ENCODE data around the gene RNF223.
A peak's percentile ranks its signal among the peaks of the same experiment; 100 is the strongest.
"Not testable (repeated sequence)": the region's sequence is repeated elsewhere in the genome, so short reads cannot be mapped to it uniquely, and the experiment has no call there.

Gene RNF223

DNA sequence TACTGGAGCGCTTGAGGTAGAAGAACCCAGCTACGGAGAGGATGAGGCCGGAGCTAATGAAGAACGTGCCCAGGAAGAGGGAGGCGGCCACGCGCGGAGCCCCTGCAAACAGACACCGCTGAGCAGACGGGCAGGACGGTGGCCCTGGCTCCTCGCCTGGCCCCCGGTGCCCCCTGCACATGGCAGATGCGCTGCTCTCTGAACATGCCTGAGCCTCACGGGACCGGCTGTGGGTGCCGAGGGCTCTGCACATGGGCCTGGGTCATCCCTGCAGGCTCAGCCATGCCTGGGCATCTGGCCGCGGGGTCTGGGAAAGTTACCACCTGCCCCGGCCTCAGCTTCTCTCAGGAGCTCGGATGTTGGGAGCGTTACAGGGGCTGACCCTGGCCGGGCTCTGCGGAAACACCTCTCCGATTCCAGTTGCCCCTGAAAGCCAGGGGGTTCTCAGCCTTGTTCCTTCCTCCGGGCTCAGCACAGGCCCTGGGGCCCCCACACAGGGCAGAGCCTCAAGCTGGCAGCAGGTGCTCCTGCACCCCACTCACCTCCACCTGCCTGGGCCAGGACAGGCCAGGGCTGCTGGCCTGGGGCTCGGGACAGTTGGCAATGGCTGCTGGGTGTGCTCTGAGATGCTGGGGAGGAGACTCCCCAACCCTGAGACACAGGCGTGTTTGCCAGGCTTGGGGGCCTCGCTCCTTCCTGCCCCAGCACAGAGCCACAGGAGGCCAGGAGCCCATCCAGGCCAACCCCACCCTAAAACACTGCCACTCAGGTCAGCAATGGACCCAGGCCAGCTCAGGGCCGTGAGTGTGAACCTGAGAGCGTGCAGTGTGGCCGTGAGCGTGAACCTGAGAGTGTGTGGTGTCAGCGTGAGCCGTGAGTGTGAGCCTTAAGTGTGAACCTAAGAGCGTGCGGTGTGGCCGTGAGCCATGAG, 12.1 kb upstream of the RNF223 start:
- DNase-seq, result no peak

DNA sequence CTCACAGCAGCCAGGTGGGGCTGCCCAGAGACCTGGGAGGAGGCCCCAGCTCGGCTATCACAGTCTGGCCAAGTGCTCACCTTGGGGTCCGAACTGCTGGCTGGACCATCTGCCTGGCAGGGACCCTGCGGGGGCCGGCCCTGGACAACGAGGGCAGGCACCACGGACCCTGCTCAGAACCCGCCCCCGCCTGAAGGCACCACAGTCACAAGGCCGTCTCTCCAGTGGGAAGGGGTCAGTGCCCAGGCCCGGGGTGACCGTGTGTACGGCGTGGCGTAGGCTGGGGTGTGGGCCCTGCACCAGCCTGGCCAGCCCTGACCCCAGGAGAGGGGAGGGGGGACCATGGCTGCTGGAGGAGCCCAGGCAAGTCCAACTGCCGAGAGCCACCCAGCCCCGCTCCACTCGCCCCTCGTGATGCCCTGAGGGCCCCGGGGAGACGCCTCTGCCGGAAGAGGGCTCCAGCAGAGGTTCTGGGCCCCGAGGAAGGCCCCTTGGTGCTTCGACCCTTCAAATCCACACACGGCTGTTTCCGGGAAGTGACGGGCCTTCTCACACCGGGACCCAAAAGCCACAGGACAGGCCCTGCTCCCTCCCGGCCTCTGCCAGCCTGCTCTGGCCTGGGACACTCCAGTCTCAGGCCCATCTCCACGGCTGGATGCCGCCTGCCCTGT, 11.2 kb upstream of the RNF223 start:
- no peak for DNase-seq

DNA sequence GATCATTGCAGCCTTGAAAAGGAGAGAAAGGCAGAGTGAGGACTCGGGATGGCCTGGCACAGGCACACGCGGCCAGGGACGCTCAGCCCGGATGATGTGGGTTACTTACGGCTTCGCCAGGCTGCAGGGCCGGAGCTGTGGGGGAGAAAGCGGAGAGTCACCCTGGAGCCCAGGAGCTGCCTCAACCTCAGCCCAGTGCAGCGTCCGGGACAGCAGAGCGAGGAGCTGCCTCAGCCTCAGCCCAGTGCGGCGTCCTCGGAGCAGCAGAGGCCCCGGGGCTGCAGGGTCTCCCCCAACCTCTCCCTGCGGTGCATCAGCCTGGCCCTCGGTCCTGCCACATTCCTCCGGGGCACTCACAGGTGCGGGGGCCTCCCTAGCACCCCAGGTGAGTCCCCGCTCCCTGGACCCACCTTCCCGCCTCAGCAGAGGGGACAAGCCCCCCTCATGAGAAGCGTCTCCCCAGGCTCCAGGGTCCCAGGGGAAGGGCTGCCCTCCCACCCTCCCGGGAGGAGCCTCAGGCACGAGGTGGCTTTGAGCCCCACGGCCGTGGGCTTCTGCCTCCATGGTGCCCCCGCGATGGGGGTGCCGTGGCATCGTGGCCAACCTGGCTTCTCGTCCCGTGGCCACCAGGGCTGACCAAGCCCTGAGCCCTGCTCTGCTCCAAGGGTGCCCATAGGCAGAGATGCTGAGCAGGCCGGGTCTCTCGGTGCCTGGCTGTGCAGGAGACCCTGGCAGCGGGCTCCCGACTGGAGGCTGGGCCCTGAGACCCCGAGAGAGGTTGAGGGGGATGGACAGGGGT, 10.5 kb upstream of the RNF223 start:
- no peak for DNase-seq

DNA sequence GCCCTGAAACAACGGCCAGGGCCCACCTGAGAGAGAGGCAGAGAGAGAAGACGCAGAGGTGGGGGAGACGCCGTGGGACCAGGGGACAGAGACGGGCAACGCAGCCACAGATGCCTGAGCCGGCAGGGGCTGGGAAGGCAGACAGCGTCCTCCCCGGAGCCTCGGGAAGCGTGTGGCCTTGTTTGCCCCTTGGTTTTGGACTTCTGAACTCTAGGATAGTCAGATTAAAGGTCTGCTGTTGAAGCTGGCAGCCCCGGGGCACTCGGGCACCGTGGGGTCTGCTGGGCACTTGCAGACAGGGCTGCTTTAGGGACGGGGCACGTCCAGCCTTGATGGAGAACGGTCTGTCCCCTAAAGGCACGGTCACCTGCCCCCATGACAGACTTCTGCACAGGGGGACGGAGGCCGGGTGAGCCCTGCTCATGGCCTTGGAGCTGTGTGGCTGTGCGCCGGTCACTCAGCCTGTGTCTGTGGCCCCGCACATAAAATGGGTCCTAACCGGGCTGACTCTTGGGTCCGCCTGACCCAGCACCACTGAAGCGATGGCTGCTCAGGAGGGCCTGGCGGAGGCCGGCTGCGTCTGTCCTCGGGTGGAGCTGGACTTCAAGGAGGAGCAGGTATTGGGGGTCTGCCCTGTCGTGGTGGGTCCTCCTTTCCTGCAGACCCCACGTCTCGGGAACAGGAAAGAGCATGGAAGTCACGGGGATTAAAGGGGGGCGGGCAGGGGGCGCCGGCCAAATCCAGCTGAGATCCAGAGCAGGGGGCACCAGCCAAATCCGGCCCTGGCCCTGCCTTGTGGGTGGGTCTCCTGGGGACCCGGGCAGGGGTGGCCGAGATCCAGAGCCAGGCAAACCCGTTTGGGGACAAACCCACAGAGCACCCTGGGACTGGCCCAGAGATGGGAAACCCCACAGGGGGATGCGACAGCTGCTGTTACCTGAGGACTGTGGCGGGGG, 9.6 kb upstream of the RNF223 start:
- no peak for DNase-seq

DNA sequence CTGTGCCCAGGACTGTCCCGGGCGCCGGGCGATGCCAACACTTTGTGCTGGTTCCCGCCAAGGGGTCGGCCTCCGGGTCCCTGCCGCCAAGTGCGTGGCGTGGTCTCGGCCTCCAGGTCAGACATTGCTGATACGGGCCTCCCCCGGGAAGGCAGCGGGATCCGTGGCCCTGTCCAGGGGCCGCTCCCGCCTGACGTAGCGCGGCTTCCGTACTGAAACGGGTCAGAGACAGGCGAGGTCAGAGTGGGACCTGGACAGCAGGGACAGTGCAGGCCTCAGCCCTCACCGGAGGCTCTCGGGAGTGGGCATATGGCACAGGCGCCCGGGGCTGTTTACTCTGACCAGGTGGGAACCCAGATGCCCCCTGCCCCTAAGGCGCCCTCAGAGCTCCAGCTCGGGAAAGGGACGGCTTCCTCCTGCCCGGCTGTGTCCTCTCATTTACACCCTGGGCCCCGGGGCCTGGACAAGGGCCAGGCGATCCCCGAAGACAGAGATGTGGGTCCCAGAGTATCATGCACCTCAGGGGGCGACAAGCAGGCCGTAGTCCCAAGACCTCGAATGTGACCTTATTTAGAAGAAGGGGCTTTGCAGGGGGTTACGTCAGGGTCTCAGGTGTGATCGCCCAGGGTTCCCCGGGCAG, 8.8 kb upstream of the RNF223 start:
- no peak for DNase-seq

DNA sequence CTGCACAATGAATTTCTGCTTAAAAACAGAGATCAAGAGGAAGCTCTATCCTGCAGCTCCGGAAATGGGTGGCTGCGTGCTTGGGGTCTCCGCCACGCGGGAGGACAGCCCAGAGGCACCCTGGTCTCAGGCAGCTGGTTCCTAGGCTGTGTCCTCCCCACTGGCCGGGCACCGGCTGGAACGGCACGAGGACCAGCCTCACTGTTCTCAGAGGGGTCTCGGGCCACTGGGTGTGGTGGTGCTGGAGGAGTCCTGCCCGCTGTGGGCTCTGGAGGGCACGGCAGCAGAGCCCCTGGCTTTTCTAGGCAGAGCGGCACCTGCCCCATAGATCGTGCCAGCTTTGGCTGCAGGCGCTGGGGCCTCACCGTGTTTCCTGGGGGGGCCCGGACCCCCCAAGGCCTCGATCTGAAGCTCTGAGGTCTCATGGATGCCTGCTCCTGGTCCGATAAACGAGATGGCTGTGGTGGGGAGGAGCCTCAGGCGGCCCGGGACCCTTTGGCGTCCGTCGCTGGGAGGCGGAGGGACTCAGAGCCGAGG, 8.2 kb upstream of the RNF223 start:
- DNase-seq, result no peak

DNA sequence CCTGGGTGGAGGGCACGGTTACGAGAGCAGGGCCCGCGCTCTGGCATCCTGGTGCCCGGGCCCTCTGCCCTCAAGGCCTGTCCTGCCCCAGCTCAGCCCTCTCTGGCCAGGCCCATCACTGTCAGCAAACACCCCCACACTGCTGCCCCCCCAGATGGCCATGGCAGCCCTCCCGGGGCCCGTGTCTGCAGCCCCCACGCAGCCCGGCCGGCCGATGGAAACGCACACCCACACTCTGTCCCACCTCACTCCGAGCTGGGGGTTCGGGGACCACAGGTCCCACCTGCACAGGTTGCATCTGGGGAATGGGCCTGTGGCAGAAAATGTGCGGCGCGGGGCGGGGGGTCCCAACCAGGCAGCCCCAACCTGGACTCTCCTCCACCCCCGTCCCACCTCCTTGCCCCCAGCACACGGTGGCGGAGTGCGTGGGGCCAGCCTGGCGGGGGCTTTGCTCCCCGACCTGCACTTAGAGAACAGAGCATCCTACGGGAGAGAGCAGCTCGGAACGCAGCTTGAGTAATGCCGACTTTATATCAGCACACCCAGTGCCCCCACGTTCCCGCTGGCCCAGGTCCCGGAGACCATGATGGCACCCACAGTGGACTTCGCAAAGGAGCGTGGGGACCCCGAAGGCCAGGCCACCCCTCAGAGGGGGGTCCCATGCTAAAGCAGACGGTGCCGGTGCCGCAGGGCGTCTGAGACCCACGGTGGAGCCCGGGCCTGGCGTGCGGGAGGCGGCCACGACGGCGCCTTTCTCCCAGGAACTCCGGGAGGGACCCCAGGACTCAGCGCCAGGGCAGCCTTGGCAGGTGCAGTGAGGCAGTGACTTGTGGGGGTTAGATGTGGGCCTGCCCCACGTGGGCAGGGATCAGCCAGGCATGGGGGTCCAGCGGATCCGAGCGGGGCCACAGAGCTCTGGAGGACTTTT, 7.5 kb upstream of the RNF223 start:
- no peak for DNase-seq

DNA sequence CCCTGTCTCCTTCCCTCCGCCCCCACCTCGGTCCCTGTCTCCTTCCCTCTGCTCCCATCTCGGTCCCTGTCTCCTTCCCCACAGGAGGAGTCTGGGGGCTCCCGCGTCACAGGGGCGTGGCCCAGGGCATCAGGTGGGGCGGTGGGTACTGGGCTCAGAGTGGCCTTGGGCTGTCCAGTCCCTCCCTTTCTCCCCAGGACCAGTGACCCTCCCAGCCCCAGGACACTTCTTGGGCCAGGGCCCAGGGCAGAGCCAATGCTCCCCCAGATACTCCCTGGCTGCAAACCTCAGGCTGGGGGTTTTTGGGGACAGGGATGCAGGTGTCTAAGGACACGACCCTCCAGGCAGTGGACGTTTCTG, 6.8 kb upstream of the RNF223 start:
- DNase-seq, result no peak

DNA sequence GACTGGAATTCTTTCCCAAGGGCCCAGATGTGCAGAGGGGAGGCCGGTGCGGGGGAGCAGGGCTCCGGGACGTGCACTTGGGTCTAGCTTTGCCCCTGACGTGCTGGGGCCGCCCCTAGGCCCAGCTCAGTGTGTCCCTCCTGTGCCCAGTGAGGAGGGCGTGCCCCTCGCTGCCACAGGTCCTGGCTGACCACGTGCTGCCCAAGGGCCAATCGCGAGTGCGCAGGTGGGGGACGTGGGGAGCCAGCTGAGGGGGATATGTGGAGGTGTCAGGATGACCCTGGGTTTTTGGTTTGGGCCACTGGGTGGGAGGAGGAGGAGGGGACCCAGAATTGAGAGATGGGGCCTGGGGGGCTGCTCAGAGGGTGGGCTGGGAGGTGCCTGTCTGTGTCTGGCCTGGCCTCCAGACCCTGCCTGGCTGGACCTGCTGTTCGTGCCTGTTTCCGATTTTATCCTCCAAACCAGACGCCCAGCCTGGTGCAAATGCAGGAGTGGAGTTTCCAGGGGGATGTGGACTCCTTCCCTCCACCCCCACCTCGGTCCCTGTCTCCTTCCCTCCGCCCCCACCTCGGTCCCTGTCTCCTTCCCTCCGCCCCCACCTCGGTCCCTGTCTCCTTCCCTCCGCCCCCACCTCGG, 6.1 kb upstream of the RNF223 start:
- no peak for DNase-seq

DNA sequence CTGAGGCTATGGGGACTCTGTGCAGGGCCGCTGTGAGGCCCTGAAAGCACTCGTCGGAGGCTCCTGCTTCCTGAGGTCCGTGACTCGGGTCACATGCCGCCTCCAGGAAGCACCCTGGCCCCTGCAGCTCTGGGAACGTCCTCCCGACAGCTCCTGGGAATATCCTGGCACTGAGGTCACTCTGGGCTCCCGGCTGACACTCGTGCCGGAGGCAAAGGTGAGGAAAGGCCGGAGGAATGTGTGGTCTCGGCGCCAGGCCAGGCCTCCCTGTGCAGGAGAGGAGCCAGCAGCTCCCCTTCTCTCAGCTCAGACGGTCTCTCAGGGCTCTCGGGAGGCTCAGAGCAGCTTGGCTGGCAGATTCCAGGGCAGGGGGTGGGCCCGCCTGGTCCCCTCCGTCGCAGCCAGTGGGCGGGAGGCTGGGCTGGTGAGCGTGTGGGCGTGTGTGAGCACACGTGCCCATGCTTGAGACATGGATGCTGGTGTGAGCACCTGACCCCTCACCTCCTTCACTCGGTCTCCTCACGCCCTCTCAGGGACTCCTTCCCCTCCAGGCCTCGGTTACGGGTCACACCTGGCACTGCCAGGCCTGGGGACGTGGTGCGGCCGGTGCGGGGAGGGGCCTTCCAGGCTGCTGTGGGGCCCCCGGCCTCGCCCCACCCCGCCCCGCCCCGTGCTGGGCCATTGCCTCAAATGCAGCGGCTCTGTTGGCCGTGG, 5.5 kb upstream of the RNF223 start:
- DNase-seq, result peak; percentile 8 to 36

DNA sequence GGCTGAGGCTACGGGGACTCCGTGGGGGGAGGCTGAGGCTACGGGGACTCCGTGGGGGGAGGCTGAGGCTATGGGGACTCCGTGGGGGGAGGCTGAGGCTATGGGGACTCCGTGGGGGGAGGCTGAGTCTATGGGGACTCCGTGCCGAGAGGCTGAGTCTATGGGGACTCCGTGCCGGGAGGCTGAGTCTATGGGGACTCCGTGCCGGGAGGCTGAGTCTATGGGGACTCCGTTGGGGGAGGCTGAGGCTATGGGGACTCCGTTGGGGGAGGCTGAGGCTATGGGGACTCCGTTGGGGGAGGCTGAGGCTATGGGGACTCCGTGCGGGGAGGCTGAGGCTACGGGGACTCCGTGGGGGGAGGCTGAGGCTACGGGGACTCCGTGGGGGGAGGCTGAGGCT, 3.3 kb upstream of the RNF223 start:
- DNase-seq, result not testable (repeated sequence)

DNA sequence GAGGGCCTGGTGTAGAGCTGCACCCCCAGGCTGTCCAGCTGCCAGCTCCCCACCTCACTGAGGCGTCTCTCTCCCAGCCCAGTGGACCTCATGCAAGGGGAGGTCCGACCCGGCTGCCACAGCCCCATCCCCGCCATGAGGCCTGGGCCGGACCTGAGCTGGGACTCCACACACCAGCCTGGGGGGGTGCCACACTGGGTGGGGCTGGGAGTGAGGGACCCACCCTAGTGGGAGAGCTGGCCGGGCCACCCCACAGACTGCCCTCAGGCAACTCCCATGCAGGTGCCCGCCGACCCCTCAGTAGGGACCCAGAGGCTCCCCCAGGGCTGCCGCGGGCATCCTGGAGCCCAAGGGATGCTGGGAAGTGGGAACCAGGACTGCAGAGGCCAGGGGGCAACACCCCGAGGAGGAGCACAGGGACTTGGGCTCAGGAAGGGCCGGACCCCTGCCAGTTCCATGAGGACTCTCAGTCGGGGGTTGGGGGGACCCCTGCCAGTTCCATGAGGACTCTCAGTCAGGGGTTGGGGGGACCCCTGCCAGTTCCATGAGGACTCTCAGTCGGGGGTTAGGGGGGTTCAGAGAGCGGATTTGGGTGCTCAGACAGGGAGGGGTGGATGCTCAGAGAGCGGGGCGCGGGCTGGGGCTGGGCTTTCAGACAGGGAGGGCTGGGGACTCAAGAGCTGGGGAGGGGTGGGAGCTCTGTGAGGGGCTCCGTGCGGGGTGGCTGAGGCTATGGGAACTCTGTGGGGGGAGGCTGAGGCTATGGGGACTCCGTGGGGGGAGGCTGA, 1.2 kb upstream of the RNF223 start:
- DNase-seq, result no peak

DNA sequence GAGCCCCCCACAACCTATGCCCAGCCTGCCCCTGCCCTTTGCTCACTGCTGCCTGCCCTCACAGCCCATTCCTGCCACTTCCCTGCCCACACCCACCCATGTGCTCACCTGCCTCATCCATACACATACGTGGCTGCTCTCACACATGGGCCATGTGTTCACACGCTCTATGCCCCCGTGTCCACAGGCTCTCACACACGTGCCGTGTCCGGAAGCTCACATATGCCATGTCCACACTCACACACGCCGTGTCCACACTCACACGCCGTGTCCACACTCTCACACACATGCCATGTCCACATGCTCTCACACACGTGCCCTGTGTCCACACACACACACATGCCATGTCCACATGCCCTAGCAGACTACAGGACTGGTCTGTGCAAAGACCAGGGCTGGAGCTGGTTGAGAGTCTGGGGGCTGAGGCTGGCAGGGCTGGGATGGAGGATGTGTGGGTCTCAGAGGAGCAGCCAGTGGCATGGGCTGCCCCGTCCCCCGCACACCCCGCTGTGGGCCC, 583 bp upstream of the RNF223 start:
- no peak for DNase-seq

DNA sequence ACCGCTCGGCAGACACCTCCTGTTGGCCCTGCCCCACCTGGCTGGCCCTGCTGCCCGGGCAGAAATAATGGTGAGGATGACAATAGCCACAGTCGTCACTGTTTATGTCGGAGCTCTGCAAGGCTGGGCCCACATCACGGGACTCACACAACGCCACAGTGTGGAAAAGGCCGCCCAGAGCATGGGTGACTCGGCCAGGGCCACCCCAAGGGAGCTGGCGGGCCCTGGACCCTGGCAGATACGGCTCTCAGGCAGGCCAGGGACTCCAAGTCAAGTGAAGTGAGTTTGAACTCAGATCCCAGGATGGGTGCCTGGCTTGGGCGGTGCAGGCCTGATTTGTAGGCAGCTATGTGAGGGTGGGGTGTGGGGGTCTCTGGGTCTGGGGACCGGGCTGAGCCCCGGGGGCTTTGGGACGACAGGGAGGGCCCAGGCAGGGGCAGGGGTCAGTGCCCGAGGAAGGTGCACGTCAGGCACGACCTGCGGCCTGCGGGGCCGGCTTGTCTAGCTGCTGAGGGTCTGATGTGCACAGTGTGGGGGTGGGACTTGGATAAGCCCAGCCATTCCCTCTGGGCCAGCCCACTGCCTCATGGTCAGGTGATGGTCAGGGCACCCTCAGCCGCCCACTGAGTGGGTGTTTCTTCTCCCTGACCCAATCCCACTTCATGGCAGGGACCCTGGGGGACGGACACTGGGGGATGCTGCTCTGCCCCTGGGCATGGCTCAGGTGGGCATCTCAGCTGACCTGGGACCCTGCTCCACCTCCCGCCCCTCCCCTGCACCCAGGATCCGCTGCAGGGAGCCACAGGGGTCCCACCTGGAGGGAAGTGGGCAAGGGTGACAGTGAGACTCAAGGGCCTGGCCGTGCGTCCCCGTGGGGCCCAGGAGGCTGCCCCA, 1.0 kb downstream of the RNF223 start:
- DNase-seq, result no peak

DNA sequence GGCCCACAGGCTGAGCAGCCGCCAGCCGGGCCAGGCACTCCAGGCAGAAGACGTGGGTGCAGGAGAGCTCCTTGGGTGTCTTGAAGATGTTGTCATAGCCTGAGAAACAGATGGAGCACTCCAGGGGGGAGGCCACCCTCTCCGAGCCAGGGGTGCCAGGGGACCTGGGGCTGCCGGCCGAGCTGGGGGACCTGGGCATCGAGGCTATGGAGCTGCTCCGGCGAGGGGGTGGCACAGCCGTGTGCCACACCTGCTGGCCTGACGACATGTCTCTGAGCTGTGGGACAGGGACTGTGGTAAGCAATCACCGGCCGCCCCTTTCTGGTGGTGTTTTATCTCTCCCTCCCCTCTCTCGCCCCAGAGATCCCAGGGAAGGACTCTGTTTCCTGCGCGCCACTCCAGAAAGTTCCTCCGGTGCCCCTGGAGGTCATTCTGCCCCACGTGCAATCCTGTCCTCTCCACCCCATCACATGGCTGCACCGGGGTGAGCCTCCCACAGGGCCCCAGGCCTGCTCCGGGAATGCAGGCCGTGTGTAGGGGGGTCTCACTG, 1.7 kb downstream of the RNF223 start:
- DNase-seq, result no peak

DNA sequence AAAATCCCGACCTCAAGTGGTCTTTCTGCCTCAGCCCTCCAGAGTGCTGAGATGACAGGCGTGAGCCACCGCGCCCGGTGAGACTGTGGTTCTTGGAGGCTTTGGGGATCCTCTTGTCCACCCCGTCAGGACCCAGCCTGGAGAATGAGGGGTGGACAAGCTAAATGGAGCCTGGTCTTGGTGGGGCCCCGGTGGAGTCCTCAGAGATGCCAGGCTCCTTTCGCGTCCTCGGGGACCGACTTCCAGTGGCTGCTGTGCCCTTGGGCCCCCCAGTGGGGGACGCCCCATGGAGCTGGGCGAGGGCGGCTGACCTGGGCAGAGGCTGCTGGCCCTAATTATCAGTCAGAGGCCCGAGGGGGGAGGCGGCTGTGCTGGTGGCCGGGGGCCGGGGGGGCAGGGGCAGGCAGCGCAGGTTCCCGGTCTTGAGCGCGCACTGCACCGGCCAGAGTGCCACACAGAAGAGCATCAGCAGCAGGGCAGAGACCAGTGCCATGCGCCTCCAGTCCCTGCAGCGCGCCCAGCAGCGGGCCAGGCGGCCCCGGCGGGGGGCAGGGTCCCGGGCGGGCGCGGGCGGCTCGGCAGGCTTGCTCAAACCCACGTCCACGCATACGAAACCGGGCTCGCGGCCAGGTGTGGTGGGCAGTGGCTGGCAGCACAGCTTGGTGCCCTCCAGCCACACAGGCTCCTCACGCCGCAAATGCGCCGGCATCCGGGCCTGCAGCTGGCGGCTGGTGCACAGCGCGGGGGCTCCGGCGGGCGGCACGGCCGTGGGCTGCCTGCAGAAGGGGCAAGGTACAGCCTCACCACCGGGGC, 2.4 kb downstream of the RNF223 start:
- no peak for DNase-seq
